ENCODE data around the gene TENT4A. TPM values are rescaled to one million over a fixed set of nuclear protein-coding genes. Genes with fewer than 3 reads are reported as not detected.

Gene TENT4A
- total RNA-seq, 2 experiments from 2014 or later: 39.0 to 46.1 TPM

- Histone ChIP-seq H2AFZ (ENCODE audit: low read length) (no peak overlapping the region), H3K4me1 (ENCODE audit: insufficient read depth, low read length, poor library complexity, severe bottlenecking) (peaks cover 78% of the 10 kb centered on the region), H3K9me2 (ENCODE audit: insufficient read depth, low read length) (no peaks in the 10 kb centered on the region), H3K36me3 (ENCODE audit: insufficient read depth, low read length) (peaks cover 46% of the 10 kb centered on the region), H3K27ac (ENCODE audit: low read depth, low read length, poor library complexity, severe bottlenecking) (no peak overlapping the region), H3K9me3 (ENCODE audit: low read length) (no peaks in the 10 kb centered on the region), H3K4me2 (ENCODE audit: low read length) (peak overlapping the region; percentile 73), H3K4me3 (ENCODE audit: low read depth, low read length, poor library complexity, severe bottlenecking) (no peak overlapping the region), H4K20me1 (ENCODE audit: insufficient read depth, low read length) (peaks cover 53% of the 10 kb centered on the region), H3K79me2 (ENCODE audit: insufficient read depth, low read depth, low read length) (peaks cover 94% of the 10 kb centered on the region)
- no peak for DNase-seq (ENCODE audit: low spot score)
- intact Hi-C loops (cut with micrococcal nuclease; ENCODE audit: unreplicated experiment): loop anchor here (2.0 to 5.0 kb wide), 3 partner anchors 70 to 1301 kb away; partner anchors contain the start of gene ICE1
- no TSS peak for BruUV-seq (replicated peaks)
- CTCF ChIA-PET (ENCODE audit: unreplicated experiment): no interaction called here
- POLR2A ChIA-PET: interaction anchor here (0.6 to 2.1 kb wide), 4 partner anchors 12 to 90 kb away, joined by 3 to 8 read pairs (median 5); partner anchors contain the start of genes NSUN2 and SRD5A1
- TF ChIP-seq EZH2phosphoT487 (IDR thresholded peaks at IDR 0.05; ENCODE audit: borderline replicate concordance, low read depth, low read length): no peak
- no peak for TF ChIP-seq CTCF (conservative IDR thresholded peaks at IDR 0.05; ENCODE audit: low read length)
Measured at GRCh38 chr5:6723122-6723815, 10.0 kb downstream of the TENT4A start.

- Histone ChIP-seq H3K9me3 (ENCODE audit: low read length) (no peaks in the 10 kb centered on the region), H3K4me1 (ENCODE audit: insufficient read depth, low read length, poor library complexity, severe bottlenecking) (peaks cover 79% of the 10 kb centered on the region), H3K36me3 (ENCODE audit: insufficient read depth, low read length) (peaks cover 40% of the 10 kb centered on the region), H3K4me2 (ENCODE audit: low read length) (no peak overlapping the region), H3K9me2 (ENCODE audit: insufficient read depth, low read length) (no peaks in the 10 kb centered on the region), H3K27ac (ENCODE audit: low read depth, low read length, poor library complexity, severe bottlenecking) (no peak overlapping the region), H2AFZ (ENCODE audit: low read length) (no peak overlapping the region), H3K79me2 (ENCODE audit: insufficient read depth, low read depth, low read length) (peaks cover 94% of the 10 kb centered on the region), H3K4me3 (ENCODE audit: low read depth, low read length, poor library complexity, severe bottlenecking) (no peak overlapping the region), H4K20me1 (ENCODE audit: insufficient read depth, low read length) (peaks cover 47% of the 10 kb centered on the region)
- BruUV-seq (replicated peaks): no TSS peak
- no peak for DNase-seq (ENCODE audit: low spot score)
- intact Hi-C loops (cut with micrococcal nuclease; ENCODE audit: unreplicated experiment): loop anchor here (2.0 to 5.0 kb wide), 3 partner anchors 71 to 1302 kb away; partner anchors contain the start of gene ICE1
- ChIA-PET POLR2A (no interaction called here), CTCF (ENCODE audit: unreplicated experiment) (no interaction called here)
- TF ChIP-seq CTCF (conservative IDR thresholded peaks at IDR 0.05; ENCODE audit: low read length) (no peak), EZH2phosphoT487 (IDR thresholded peaks at IDR 0.05; ENCODE audit: borderline replicate concordance, low read depth, low read length) (no peak)
Measured at GRCh38 chr5:6723816-6724300, 10.6 kb downstream of the TENT4A start.
